GM12878 (cell line): ENCODE results near the gene CFAP57.

Experiments used
- CREB1 ChIP-seq: IDR thresholded peaks from 2 replicates; pipeline ENCODE4 v1.6.1; 2012; ENCODE audit warnings: low read depth, mild to moderate bottlenecking, inconsistent platforms
- CTCF ChIP-seq, 3 experiments: IDR thresholded peaks in 2 of 3; conservative IDR thresholded peaks in 1 of 3; 2 replicates each; pipeline ENCODE4 v1.5.1; 2011; ENCODE audit warnings: low read depth in 3 of 3, low read length in 3 of 3, mild to moderate bottlenecking in 3 of 3, control low read depth in 2 of 3, moderate library complexity in 2 of 3, inconsistent platforms in 1 of 3, mixed read lengths in 1 of 3; ENCODE audit not compliant: control insufficient read depth in 2 of 3, insufficient read depth in 1 of 3; ENCODE audit errors: extremely low read depth in 1 of 3
- E4F1 ChIP-seq: fragments of 450-650 bp; IDR thresholded peaks from 2 replicates; pipeline ENCODE4 v1.6.1; 2018; ENCODE audit warnings: borderline replicate concordance, mild to moderate bottlenecking; ENCODE audit not compliant: partially characterized antibody
- EZH2 ChIP-seq: IDR thresholded peaks from 2 replicates; pipeline ENCODE4 v1.6.1; 2012; ENCODE audit warnings: low read depth, mild to moderate bottlenecking, control low read depth, inconsistent platforms, low read length, borderline replicate concordance; ENCODE audit not compliant: control insufficient read depth
- HDAC6 ChIP-seq: fragments of 200-600 bp; sonication (generic); IDR thresholded peaks from one replicate; pipeline ENCODE4 v1.8.0; 2017; ENCODE audit warnings: antibody characterized with exemption; ENCODE audit not compliant: unreplicated experiment
- MTA3 ChIP-seq: IDR thresholded peaks from 2 replicates; pipeline ENCODE4 v1.6.1; 2012; ENCODE audit warnings: low read length, inconsistent platforms, borderline replicate concordance
- POLR2A ChIP-seq: IDR thresholded peaks from 2 replicates; pipeline ENCODE4 v1.6.1; 2011; ENCODE audit warnings: low read depth, mild to moderate bottlenecking, low read length
- POLR2AphosphoS5 ChIP-seq: IDR thresholded peaks from 2 replicates; pipeline ENCODE4 v1.6.1; 2011; ENCODE audit warnings: mild to moderate bottlenecking, low read length, inconsistent platforms
- POU2F2 ChIP-seq: IDR thresholded peaks from 3 replicates; pipeline ENCODE4 v1.6.1; 2011; ENCODE audit warnings: low read depth, mild to moderate bottlenecking, low read length, borderline replicate concordance
- SUPT20H ChIP-seq: IDR thresholded peaks from 2 replicates; pipeline ENCODE4 v1.6.1; 2011; ENCODE audit warnings: low read depth, mild to moderate bottlenecking, low read length, moderate library complexity, borderline replicate concordance; ENCODE audit not compliant: control insufficient read depth
- YY1 ChIP-seq: IDR thresholded peaks from 2 replicates; pipeline ENCODE4 v1.6.1; 2011; ENCODE audit warnings: low read depth, mild to moderate bottlenecking, low read length
- ZBTB33 ChIP-seq: fragments of 450-650 bp; IDR thresholded peaks from 2 replicates; pipeline ENCODE4 v1.6.1; 2017; ENCODE audit warnings: mild to moderate bottlenecking
- ZSCAN29 ChIP-seq: fragments of 450-650 bp; IDR thresholded peaks from 2 replicates; pipeline ENCODE4 v1.6.1; 2017; ENCODE audit warnings: mild to moderate bottlenecking, moderate library complexity

GRCh38 chr1:43172527-43172972 is 420 bp downstream of the CFAP57 start:
- TF ChIP-seq ZSCAN29 (no peak), POLR2A (no peak), HDAC6 (no peak), SUPT20H (no peak), EZH2 (no peak), YY1 (no peak), POU2F2 (no peak), ZBTB33 (no peak), CTCF (IDR thresholded peaks at IDR 0.05 in 2 of 3, conservative IDR thresholded peaks at IDR 0.05 in 1 of 3; ENCODE audit: control insufficient read depth in 2 of 3, extremely low read depth in 1 of 3, insufficient read depth in 1 of 3, low read depth in 3 of 3, low read length in 3 of 3) (no peak), E4F1 (no peak), MTA3 (no peak), CREB1 (no peak), POLR2AphosphoS5 (no peak)
